OCI-LY1 (cell line): ENCODE data around the gene PLEKHM3.

ENCODE experiments used
- EZH2 ChIP-seq: fragments of 200-600 bp; sonication (generic), shearing (Covaris generic); IDR thresholded peaks from 2 replicates; pipeline ENCODE4 v1.8.0; 2017; ENCODE audit warnings: borderline replicate concordance, mixed run types, mild to moderate bottlenecking, antibody characterized with exemption, low read length, moderate library complexity, mixed read lengths
- TF ChIP-seq, protein P1 (sequence below): fragments of 200-600 bp; sonication (generic), shearing (Covaris generic); IDR thresholded peaks from 2 replicates; pipeline ENCODE4 v1.5.1; 2017; ENCODE audit warnings: mild to moderate bottlenecking, antibody characterized with exemption, low read length, moderate library complexity, mixed read lengths

DNA sequence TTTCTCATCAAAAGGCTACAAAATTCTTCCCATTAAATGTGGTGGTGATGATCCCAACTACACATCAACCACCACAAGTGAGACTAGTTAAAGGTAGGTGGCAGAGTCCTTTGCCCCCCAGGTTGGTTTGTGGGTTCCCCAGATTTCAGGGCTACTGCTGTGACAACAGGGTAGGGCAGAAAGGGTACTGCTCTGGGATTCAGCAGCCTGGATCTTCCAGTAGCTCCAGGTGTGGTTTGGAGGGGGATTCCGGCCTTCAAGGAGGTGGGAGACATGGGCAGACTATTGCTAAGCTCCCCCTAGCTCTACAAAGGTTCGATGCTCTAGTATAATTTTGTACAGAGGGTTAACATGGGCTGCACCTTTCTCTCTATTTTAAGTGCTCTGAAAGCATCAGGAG, 180.7 kb downstream of the PLEKHM3 start:
- TF ChIP-seq, protein P1, sequence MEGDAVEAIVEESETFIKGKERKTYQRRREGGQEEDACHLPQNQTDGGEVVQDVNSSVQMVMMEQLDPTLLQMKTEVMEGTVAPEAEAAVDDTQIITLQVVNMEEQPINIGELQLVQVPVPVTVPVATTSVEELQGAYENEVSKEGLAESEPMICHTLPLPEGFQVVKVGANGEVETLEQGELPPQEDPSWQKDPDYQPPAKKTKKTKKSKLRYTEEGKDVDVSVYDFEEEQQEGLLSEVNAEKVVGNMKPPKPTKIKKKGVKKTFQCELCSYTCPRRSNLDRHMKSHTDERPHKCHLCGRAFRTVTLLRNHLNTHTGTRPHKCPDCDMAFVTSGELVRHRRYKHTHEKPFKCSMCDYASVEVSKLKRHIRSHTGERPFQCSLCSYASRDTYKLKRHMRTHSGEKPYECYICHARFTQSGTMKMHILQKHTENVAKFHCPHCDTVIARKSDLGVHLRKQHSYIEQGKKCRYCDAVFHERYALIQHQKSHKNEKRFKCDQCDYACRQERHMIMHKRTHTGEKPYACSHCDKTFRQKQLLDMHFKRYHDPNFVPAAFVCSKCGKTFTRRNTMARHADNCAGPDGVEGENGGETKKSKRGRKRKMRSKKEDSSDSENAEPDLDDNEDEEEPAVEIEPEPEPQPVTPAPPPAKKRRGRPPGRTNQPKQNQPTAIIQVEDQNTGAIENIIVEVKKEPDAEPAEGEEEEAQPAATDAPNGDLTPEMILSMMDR = no peak
- no peak for TF ChIP-seq EZH2
